AG08396 (cell line): Measurements from ENCODE around the gene APMAP.

Source experiments
- DNase-seq: peaks from one replicate; pipeline ENCODE4 v3.0.0; 2012; ENCODE audit warnings: low spot score, mixed read lengths

Gene APMAP

DNA sequence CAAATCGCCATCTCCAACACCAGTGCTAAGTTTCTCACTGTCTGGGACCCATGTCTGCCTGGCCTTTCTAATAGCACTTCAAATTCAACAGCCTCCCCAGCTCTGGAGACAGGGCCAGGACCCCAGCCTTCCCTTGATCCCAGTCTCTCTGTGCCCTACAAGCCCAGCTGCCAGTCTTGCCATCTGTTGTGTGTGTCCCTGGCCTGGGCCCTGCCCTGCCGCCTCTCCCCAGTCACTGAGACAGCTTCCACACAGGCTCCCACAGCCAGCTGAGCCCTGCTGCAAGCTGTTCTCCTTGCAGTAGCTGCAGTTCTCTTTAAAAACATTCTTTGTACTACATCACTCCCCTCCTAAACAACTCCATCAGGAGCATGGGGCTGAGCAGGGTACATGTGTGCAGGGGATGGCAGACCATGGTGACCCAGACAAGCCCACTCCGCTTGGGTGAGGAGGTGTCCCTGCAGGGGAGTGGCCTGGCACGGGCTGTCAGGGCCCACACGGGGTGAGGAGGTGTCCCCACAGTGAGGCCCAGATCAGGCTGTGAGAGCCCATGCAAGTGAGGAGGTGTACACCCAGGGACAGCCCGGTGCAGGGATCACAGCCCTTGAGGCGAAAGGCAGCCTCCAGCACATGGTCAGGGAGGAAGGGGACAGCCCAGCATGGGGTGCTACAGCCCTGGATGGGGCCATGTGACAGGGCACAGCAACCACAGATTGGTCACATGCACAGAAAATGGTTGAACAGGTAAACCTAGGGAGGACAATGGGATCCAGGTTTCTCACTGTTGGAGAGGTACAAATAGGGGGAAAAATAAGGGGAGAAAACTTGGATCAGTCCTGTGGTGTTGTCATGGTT is 27.3 kb downstream of the APMAP start:
- no peak for DNase-seq

DNA sequence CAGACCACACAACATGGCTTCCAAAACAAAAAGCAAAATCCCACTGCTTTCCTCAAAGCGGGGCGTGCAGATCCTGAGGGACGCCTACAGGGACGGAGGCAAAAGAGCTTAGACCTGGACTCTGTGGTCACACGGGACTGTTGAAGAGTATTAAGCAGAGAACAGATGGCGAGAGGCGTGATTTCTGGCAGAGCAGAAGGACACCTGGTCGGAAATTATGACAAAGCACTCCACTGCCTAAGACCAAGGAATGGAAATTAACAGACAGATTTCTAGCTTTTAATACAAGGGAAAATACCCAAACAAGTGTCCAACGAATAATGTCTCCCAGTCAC is 28.1 kb downstream of the APMAP start:
- no peak for DNase-seq

DNA sequence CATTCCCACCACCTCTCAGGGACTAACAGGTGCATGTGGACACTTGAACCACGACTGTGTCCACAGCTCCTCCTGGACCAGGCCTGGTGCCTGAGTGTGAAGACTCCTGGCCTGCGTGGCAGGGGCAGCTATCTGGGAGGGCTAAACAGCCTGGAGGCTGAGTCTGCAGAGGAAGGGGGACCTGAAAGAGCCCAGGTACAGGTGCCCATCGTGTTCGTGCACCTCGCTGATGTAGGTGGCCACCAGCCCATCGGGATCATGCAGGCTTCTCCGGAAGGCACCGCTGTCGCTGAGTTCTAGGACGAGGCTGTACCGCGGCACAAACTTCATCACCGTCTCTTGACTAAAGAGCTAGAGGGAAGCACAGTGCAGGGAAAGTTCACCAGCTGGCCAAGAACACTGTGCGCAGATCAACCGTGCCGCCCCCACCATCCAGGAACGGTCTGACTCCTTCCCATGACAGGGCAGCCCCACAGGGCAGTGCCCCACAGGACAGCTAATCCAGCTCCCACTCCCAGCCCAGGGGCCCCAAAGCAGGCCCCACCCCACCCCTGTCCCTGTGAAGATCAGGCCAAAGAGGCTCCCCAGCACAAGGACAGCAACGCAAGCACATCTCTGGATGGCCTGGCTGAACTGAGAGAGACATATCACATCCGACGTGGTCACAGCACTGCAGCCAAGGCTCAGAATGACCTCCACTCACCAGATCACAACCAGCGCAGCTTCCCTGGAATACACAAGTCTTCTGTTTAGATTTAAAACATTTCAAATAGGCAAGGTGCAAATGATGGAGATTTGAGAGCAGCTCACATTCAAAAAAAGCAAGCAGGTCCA is 28.7 kb downstream of the APMAP start:
- DNase-seq = no peak

DNA sequence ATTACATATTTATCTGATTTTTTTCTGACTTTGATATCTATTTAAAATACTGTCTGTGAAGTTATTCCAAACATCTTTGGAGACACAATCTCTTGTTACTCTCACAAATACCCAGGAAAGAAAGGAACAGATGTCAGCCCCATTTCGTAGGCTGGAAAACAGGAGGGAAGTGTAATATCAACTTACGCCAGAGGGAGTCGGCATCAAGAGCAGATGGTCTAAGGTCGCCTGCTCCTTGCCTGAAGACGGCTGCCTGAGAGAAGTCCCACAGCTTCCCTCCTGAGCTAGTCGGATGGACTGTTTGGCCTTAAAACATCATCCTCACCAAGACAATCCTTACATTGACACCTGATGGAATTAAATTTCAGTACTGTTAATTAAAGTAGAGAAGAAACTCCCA is 30.0 kb downstream of the APMAP start:
- no peak for DNase-seq

DNA sequence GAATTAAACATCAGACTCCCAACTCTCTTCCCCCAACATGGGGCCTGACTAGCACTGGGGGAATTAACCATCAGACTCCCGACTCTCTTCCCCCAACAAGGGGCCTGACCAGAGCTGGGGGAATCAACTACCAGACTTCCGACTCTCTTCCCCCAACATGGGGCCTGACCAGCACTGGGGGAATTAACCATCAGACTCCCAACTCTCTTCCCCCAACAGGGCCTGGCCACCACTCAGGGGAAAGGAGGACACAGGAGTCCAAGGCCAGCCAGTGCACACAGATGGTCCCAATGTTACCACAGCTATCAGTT is 30.4 kb downstream of the APMAP start:
- no peak for DNase-seq

DNA sequence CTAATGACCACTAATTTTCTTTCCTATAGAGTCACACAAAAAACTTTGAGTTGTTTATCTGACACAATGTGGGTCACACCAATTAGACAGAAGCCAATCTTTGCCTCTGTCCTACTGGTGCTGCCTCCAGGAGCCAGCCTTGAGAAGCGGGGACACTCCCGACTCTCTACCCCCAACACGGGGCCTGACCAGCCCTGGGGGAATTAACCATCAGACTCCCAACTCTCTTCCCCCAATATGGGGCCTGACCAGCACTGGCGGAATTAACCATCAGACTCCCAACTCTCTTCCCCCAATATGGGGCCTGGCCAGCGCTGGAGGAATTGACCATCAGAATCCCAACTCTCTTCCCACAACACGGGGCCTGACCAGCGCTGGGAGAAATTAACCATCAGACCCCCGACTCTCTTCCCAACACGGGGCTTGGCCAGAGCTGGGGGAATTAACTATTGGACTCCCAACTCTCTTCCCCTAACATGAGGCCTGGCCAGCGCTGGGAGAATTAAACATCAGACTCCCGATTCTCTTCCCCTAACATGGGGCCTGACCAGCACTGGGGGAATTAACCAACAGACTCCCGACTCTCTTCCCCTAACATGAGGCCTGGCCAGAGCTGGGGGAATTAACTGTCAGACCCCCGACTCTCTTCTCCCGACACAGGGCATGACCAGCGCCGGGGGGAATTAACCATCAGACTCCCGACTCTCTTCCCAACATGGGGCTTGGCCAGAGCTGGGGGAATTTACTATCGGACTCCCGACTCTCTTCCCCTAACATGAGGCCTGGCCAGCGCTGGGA is 31.0 kb downstream of the APMAP start:
- DNase-seq = no peak

DNA sequence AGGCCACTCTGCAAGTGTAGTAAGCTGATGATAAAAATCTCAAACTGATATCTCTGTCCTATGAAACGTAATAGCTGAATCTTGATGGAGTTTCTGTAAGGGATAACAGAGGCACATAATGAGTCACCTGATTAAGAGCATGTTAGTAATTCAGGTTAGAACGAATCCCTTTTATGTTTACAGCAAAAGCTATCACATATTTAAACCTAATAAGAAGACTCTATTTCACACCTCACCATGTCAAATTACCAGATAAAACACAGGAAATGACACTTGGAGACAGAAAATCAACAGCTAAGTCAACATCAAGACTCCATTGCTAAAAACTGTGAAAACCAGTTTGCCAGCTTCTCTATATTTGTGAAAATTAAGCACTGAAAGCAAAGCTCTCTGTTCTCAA is 31.7 kb downstream of the APMAP start:
- no peak for DNase-seq

DNA sequence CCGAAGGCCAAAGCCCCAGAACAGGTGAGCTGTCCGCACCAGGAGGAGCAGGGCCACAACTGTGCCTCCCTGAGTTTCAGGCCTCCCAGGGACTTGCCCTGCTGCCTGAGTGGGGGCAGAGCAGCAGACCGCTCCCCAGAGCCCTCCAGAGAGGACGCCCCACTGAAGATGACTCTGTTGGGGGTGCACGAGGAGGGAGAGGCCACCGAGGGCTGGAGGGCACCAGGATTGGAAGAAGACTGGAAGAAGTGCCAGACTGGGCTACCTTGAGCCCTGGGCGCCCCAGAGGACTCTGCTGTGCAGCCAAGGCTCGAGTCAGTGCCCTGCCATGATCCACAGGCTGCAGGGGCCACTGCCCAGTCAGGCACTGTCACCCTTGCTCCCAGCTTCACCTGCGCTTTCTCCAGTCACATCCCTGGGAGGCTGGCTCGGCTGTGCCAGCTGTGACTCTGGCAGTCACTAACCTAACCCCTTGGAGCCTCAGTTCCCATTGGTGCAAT is 32.2 kb downstream of the APMAP start:
- DNase-seq = no peak

DNA sequence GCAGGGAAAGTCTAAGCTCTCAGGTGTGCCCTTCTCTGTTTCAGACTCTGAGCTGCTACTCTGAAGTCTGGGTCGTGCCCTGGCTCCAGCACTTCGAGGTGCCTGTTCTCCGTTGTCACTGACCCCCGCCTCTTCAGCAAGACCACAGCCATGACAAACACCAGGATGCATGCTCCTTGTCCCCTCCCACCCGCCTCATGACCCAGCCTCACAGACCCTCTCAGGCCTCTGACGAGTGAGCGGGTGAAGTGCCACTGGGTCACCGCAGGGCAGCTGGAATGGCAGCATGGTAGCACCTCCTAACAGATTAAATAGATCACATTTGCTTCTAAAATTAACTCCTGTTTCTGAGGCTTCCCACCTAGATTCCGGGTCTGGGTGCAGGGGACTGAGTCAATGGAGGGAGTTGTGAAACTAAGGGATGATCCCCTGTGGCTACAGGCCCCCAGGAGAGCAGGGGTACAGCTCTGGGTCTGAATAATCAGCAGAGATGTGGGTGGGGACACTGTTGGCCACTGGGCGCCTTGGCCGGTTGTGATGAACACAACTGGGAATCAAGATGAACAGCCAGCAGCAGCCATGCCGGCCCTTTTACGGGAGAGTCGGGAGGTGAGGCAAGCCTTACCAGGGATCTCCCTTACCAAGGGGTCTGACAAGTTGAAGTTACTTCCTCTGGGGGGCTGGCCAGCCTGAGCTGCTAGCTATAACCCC is 32.8 kb downstream of the APMAP start:
- DNase-seq = no peak

DNA sequence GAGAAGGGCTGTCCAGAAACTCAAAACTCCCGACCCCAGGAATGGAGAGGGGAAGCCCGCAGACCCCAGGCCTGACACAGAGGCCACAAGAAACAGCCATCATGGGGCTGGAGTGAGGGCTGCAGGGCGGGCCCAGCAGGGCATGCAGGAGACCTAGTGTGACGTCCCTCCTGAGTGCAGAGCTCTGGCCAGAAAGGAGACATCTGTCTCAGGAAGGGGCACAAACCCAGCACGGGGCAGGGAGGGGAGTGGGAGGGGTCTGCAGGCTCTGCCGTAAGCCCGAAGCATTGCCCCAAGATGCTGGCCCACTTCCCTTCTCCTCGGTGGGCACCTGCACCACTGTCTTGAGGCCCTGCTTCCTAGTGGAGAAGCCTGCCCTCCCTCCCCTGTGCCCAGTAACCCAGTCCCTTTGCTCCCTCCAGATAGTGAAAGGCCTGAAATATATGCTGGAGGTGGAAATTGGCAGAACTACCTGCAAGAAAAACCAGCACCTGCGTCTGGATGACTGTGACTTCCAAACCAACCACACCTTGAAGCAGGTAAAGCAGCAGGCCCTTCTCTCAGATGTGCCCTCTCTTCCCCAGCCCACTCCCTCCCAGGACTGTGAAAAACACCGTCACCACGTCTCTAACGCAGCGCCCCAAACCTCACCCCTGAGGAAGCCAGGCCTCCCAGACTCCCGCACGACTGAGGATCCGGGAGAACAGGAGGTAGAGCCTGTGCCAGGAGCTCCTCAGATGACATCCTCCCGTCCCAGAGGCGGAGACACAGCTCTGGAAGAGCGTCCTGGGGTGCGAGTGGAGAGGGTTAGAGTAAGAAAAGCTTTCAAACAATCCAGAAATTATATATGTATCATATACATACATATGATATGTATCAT is 33.8 kb downstream of the APMAP start:
- DNase-seq = no peak

DNA sequence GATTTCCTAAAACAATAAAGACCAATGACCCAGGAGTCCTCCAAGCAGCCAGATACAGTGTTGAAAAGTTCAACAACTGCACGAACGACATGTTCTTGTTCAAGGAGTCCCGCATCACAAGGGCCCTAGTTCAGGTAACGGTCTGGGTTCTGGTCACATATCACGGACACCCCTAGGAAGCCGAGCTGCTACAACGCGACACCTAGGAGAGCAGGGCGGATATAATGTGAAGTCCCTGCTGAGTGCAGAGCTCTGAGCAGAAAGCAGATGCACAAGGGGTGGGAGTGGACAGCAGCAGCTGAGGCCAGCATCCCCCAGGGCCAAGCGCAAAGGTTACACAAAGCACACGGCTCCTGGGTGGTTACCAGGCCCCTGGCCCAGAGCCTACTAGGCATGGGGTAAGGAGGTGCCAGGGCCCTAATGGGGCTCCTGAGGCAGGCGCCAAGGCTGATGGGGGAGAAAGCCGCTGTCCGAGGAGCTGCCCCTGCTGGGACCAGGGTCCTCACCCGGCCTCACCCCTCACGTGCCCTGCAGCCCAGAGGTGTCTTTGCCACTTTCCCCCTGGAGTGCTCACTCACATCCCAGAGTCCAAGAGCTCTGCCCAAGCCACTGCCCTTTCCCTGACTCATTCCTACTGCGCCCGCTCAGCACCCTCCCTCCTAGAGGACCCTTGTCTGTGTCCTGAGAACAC is 35.1 kb downstream of the APMAP start:
- no peak for DNase-seq

DNA sequence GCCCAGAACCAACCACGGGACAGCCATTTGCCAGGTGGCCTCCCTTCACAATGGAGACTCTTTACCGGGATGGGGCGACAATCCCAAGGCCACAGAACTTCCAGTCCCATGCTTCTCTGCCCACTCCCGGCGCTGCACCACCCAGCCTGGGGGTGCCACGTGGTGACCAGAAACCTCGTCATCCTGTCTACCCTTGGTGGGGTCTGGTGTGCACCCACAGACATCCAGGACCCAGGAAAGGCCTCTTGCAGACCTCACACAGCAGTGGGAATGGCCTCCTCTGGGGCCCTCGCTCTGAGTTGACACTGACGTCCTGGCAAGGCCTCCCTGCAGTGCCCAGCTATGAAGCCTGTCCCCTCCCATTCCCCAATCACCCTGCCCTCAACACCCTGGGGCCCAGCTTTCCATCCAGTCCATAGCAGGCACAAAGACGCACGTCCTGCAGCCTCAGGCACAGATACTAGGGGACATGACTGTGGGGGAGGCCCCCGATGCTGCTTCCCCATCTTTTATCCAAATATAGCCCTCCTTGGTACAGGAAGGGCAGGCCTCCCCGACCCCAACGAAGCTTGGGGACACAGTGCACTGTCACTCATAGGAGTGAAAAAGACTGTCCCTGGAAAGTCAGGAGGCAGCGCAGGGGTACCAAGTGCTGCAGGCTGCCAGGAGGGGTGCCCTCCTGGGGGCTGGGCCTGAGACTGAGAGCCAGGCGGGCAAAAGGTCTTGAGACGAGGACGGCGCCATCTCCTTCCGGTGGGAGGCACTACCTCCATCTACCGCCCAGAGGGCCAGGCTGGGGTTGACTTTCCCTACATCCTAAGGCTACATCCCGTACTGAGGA is 36.3 kb downstream of the APMAP start:
- DNase-seq = no peak

DNA sequence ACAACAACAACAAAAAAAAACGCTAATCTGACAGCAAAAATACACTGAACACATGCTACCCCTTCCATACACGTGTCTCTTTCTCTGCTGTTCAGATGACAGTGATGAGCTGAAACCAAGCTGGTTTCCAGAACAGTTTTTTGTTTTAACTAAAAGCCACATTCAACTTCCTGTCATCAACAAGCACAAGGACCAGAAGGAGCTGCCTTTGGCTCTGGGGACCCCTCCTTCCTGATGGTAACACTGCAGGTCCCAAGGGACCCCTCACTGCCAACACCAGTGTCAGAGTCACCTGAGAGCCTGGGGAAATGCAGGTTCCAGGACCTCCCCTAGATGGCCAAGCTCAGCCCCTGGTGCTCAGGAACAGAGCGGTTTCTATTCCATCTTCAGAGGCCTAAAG is 37.5 kb downstream of the APMAP start:
- DNase-seq = no peak

DNA sequence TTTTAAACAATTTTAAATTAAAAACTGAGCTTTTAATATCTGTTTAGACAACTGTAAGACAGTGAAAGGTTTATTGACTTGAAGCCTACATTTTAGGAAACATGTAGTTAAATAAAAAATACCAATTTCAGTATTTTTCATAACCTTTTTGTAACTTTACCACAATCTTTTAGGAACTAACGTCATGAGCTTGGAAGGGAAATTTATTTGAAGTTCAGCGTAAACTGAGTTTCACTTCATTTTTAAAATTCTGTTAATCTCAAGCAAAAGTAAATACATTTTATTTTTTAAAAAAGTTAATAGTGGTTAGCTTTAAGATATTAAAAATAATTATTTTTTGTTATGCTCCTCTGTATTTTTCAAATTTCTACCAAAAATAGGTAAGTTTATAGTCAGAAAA is 38.0 kb downstream of the APMAP start:
- no peak for DNase-seq

DNA sequence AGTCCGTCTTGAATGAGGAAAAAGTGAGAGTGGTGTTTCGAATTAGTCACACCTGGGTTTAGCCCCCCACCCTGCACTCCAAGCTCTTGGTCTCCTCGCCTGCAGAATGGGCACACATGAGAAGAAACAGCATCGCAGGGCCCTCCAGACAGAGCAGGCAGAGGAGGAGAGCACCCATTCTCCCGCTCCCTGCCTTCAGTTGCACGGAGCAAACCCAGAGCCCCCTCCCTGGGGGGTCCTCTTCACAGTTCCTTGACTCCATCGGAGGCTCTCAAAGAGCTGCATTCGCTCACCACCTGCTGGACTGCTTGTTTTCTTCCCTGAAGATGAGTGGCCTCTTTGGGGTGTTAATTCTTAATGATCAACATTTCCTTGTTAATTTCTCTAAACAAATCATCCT is 38.4 kb downstream of the APMAP start:
- no peak for DNase-seq

DNA sequence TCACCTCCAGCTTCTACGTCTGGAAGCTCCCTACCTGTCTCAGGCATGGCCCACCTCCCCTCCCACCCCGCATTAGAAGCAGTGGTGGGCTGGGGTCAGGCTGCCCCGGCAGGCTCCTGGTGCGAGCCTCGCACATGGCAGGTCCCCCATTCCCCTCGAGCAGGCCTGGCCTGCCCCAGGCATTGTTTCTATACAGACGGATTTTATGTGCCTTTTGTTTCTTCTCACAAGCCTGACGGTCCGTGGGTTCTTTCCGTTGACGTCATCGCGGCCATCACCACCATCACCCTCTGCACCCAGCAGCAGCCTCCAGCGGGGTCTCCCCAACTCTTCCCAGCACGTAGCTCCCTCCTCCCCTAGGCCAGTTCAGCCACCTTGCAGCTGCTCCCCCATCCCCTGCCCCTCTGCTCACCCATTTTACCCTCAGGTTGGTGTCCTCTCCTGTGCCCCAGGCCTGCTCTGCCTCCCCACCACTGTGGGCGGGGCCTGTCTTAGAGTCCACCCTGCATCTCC is 38.9 kb downstream of the APMAP start:
- DNase-seq = no peak

DNA sequence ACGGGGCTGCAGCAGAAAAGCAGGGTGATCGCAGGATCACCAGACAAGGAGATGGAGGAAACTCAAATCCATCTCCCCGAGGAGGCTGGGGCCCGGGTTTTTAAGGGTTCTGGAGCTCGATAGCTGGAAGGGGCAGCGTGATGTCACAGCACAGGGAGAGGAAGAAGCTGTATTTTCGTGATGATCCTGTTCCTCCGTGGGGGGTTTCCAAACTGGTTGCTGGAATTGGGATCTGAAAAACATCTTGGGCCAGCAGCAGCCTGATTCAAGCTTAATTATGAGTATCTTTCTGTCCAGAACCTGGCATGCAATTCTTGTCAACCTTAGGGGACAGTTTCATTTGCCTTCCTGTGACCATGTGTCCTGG is 39.4 kb downstream of the APMAP start:
- DNase-seq = no peak

DNA sequence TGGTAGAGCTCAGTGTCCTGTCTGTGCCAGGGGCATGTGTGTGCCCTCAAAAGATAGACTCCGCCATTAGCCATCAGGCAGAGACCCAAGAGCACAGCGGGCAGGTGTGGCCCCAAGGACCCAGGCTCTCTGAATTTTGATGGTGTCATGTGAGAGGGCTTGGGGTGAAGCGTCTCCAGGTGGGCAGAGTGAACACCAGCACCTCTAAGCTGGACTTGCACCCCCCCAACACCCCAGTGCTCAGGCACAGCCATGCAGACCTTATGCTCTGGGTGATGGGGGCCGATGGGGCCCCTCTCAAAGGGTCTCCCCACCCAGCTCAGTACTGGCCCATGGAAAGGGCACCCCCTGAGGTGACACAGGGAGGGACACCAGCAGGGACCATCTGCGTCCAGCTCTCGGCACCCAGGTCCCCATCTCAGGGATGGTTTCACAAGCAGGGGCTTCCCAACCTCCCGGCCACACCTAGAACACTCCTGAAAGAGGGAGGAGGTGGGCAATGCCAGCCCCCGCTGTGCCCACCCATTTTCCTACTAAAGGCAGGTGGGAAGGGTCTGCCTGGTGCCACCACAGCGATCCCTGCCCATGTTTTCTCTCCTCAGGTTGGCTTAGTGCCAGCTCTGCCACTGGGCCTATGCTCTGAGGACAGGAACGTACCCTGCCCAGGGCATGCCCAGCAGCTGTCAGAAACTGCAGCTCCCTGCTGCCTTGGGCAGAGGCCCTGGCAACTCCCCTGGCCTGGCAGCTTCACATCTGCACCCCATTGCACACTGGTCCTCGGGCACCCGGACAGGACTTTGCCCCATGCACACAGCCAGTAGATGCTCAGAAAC is 40.0 kb downstream of the APMAP start:
- DNase-seq = no peak
